ENCODE measurements around the gene PRDM5.
"Not testable (repeated sequence)": the region's sequence is repeated elsewhere in the genome, so short reads cannot be mapped to it uniquely, and the experiment has no call there.

PRDM5 gene

GRCh38 chr4:120691536-120691935 is 231.0 kb downstream of the PRDM5 start:
- DNase-seq = no peak

- DNase-seq = no peak
Measured at GRCh38 chr4:120691106-120691505, 231.4 kb downstream of the PRDM5 start.

GRCh38 chr4:120688791-120689190 is 233.7 kb downstream of the PRDM5 start:
- DNase-seq = no peak

- DNase-seq = no peak
Measured at GRCh38 chr4:120685756-120686278, 236.7 kb downstream of the PRDM5 start.

GRCh38 chr4:120683897-120684540 is 238.5 kb downstream of the PRDM5 start:
- DNase-seq = no peak

DNA sequence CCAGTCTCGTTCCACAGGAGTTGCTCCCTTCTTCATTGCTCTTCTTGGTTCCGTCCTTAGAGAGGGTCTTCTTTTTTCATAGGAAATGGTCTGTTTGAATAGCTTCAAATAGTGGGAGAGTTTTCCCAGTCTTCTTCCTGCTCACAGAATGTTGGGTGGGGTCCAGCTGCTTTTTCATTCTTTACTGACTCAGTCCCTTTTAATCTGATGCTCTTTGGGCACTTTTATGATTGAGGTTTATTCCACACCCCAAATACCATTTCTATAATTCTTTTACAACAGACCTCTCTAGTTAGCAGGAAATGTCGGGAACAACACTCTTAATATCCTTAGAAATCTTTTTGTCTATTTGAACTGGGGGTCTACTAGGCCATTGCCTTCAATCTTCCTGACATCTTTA is 239.5 kb downstream of the PRDM5 start:
- DNase-seq = no peak

- DNase-seq = no peak
Measured at GRCh38 chr4:120680647-120681228, 241.8 kb downstream of the PRDM5 start.

DNA sequence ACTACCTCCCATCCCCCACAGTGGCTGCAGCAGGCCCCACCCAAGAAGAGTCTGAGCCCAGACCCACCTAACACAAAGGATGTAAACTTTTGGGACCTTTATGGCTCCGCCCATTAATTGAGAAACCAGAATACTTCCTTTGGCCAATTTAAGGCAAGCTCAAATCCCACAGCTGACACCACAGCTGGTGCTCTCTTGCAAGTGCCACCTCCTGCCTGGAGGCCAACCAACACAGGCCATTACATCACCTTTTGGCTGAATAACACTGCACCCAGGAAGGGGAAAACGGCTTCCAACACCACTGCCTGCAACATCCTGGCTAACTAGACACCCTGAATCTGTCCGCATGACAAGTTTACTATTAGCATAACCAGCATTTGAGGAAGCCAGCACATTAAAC is 248.8 kb downstream of the PRDM5 start:
- DNase-seq = no peak

- no peak for DNase-seq
Measured at GRCh38 chr4:120672558-120673147, 249.9 kb downstream of the PRDM5 start.

DNA sequence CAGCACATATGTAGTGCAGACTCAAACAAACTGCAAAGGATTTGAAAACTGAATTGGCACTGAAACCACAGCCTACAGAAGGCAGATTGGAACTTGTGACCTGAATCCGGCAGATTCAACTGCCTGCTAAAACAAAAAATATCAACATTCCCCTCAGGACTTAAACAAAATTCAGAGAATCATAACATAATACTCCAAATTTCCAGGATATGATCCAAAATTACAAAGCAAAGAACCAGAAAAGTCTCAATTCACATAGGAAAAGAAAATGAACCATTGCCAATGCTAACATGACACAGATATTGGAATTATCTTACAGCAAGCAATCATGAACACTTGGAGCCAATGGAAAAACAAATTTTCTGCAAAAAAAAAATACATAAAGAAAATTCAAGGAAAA is 250.4 kb downstream of the PRDM5 start:
- DNase-seq = no peak

DNA sequence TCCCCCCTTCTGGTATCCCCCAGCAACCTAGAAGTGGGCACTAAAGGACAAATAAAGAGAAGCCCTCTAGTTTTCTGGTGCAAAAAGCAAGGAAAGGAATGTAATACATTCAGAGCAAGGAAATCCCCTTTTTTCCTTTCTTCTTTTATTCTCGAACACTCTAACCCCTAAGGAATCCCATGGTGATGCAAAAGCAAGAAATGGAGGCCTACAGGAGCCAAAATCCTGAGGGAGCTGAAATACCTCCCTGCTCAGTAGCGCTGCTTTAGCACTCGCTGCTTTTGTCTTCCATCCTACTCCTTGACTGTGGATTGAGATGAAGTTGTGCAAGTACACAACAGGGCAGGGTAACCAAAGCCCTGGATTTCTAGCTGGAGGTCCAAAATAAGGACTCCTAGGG is 251.0 kb downstream of the PRDM5 start:
- DNase-seq = no peak

- DNase-seq = no peak
Measured at GRCh38 chr4:120667102-120667501, 255.4 kb downstream of the PRDM5 start.

- DNase-seq = no peak
Measured at GRCh38 chr4:120664851-120665250, 257.7 kb downstream of the PRDM5 start.

GRCh38 chr4:120659616-120660170 is 262.8 kb downstream of the PRDM5 start:
- DNase-seq = no peak

DNA sequence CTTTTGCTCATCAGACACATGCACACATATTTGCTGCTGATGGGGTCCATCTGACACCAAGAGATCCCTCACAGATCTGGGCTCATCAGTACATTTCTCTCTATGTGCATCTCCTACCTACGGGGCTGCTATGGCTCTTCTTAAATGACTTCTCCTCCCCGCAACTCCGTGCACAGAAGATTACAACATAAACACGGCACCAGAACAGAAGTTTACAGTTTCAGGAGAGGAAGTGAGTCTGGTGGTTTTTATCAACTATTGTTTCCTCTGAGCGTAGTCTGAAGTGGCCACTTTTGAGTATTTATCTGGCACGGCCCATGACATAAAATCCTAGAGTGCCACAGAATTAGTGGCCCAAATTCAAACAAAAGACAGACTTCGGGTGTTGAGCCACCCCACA is 263.8 kb downstream of the PRDM5 start:
- DNase-seq = no peak

DNA sequence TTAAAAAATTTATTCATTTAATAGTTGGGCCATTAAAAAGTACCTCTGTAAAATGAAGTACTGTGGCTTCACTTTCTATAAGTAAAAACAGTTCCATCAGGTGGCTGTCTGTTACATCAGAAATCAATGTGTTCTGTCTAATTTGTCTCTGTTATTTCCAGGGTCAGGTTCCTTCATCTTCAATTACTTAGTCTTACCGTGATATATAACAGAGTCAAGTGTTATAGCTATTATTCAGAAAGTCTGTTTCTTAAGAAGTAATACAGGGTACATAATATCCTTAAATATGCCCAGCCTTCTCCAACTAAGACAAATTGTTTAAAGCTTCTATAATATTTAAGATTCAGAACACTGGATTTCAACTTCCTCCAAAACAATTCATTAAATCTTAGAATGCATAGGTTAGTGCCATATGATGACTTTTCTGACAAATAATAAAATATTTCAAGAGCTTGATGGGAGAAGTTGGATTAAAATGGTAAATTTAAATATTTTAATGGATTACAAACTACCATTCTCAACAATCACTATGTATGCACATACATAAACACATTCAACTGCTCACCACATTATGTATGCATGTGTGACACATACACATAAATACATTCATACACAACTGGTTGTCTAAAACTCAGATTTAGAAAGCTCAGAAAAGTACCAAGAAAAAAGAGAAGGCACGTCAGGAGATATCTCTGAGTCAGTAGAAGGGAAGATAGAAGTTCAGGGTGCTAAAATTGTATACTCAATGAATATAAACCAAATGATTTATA is 268.5 kb downstream of the PRDM5 start:
- no peak for DNase-seq

GRCh38 chr4:120648336-120648735 is 274.2 kb downstream of the PRDM5 start:
- not testable (repeated sequence) for DNase-seq
